Natural killer cell (primary cell): ENCODE results near the gene CPEB3. TPM values are rescaled to one million over a fixed set of nuclear protein-coding genes. Genes with fewer than 3 reads are reported as not detected.

ENCODE experiments used
- ATAC-seq, 3 donors: fragments of 150-1000 bp in 2 of 3; fragments of 200-7000 bp in 1 of 3; cut with Tn5 transposase; 1 replicate in 1 of 3; 2 replicates in 2 of 3; pipeline ENCODE4 v1.10.0; 2021; ENCODE audit warnings: mild to moderate bottlenecking in 2 of 3, moderate library complexity in 2 of 3
- DNase-seq, 2 donors: peaks; one replicate each; pipeline versions ENCODE4 v3.0.0 to v3.0.0-alpha.2; 2013 to 2021; ENCODE audit warnings: mixed read lengths in 1 of 2
- H3K27ac ChIP-seq: one replicate; pipeline ENCODE4 v1.5.1; 2013; ENCODE audit warnings: mild to moderate bottlenecking, low read length
- H3K27me3 ChIP-seq: one replicate; pipeline ENCODE4 v1.6.1; 2013; ENCODE audit warnings: low read length; ENCODE audit not compliant: control insufficient read depth, insufficient read depth
- H3K36me3 ChIP-seq: one replicate; pipeline ENCODE4 v1.6.1; 2013; ENCODE audit warnings: low read length; ENCODE audit not compliant: control insufficient read depth, insufficient read depth
- H3K4me1 ChIP-seq: one replicate; pipeline ENCODE4 v1.6.1; 2013; ENCODE audit warnings: low read length; ENCODE audit not compliant: control insufficient read depth, insufficient read depth
- H3K4me3 ChIP-seq: one replicate; pipeline ENCODE4 v1.5.1; 2013; ENCODE audit warnings: low read length
- H3K9me3 ChIP-seq: one replicate; pipeline ENCODE4 v1.6.1; 2013; ENCODE audit warnings: low read length; ENCODE audit not compliant: control insufficient read depth, insufficient read depth
- H3K27ac Mint-ChIP-seq, 2 donors: one replicate each; pipeline ENCODE4 v1.8.0; 2022; ENCODE audit warnings: mild to moderate bottlenecking in 2 of 2, mixed read lengths in 2 of 2, moderate library complexity in 1 of 2
- H3K27me3 Mint-ChIP-seq, 2 donors: one replicate each; pipeline ENCODE4 v1.8.0; 2022; ENCODE audit warnings: low read depth in 2 of 2, mixed read lengths in 2 of 2
- H3K36me3 Mint-ChIP-seq: one replicate; pipeline ENCODE4 v1.8.0; 2022; ENCODE audit warnings: mixed read lengths
- H3K4me1 Mint-ChIP-seq, 2 donors: one replicate each; pipeline ENCODE4 v1.8.0; 2022; ENCODE audit warnings: mixed read lengths in 2 of 2
- H3K4me3 Mint-ChIP-seq: one replicate; pipeline ENCODE4 v1.8.0; 2022; ENCODE audit warnings: mild to moderate bottlenecking, moderate library complexity, mixed read lengths
- H3K9me3 Mint-ChIP-seq, 2 donors: one replicate each; pipeline ENCODE4 v1.8.0; 2022; ENCODE audit warnings: mixed read lengths in 2 of 2
- CTCF ChIP-seq: fragments of 200-600 bp; IDR thresholded peaks from one replicate; pipeline ENCODE4 v1.8.0; 2022; ENCODE audit warnings: antibody characterized with exemption
- WGBS: methylation state at CpG from one replicate; pipeline ENCODE4 v1.1.7; 2013; ENCODE audit warnings: missing lambda C conversion rate; ENCODE audit not compliant: insufficient coverage; 5-methylcytosine and 5-hydroxymethylcytosine counted together
- intact Hi-C: fragments of 100-400 bp; cut with micrococcal nuclease; formaldehyde crosslinking; loops from one replicate; pipeline ENCODE4 v1.14.2; 2022
- total RNA-seq, 4 donors: library from RNA; stranded (reverse); fragments of 120-200 nt in 1 of 4; gene quantifications; one replicate each; pipeline versions ENCODE4 v1.2.3 to v1.2.4, GENCODE V29; 2013 to 2022

CPEB3 gene
- total RNA-seq, 3 donors from 2014 or later (not counting 1 experiment from before 2014, with no cell fraction given), result 3.6 to 6.9 (median 5.4) TPM

- no peaks in the 10 kb centered on the region for H3K27me3 ChIP-seq
- ATAC-seq (no peak), DNase-seq (no peak)
- no peak overlapping the region for H3K27ac ChIP-seq
- H3K36me3 ChIP-seq, result no peaks in the 10 kb centered on the region
- H3K4me1 Mint-ChIP-seq, result no peaks in the 10 kb centered on the region
- H3K4me3 ChIP-seq, result no peak overlapping the region
- WGBS, result no CpG with 5 or more reads among the region's 2 CpGs
- no peaks in the 10 kb centered on the region for H3K9me3 ChIP-seq
- H3K27me3 Mint-ChIP-seq, result no peaks in the 10 kb centered on the region
- H3K36me3 Mint-ChIP-seq, result no peaks in the 10 kb centered on the region
- intact Hi-C loops, result no loop called here
- H3K27ac Mint-ChIP-seq, result no peak overlapping the region
- H3K4me1 ChIP-seq, result no peaks in the 10 kb centered on the region
- H3K4me3 Mint-ChIP-seq, result no peak overlapping the region
- no peak for TF ChIP-seq CTCF
- no peaks in the 10 kb centered on the region for H3K9me3 Mint-ChIP-seq
Observed at GRCh38 chr10:92162541-92162940, 128.3 kb downstream of the CPEB3 start.

- no peaks in the 10 kb centered on the region for H3K27me3 Mint-ChIP-seq
- no peak overlapping the region for H3K27ac ChIP-seq
- no peaks in the 10 kb centered on the region for H3K36me3 Mint-ChIP-seq
- no peak for TF ChIP-seq CTCF
- H3K4me3 ChIP-seq, result no peak overlapping the region
- ATAC-seq (no peak), DNase-seq (no peak)
- no peak overlapping the region for H3K27ac Mint-ChIP-seq
- H3K4me3 Mint-ChIP-seq, result no peak overlapping the region
- H3K4me1 Mint-ChIP-seq, result no peaks in the 10 kb centered on the region
- H3K36me3 ChIP-seq, result no peaks in the 10 kb centered on the region
- H3K4me1 ChIP-seq, result no peaks in the 10 kb centered on the region
- no peaks in the 10 kb centered on the region for H3K9me3 ChIP-seq
- 97% methylated on average over 7 of the region's 8 CpGs for WGBS
- H3K9me3 Mint-ChIP-seq, result no peaks in the 10 kb centered on the region
- no peaks in the 10 kb centered on the region for H3K27me3 ChIP-seq
- intact Hi-C loops, result no loop called here
Observed at GRCh38 chr10:92156874-92157773, 133.8 kb downstream of the CPEB3 start.

- intact Hi-C loops, result no loop called here
- ATAC-seq, result no peak
- no peak for TF ChIP-seq CTCF
- H3K4me1 ChIP-seq, result no peaks in the 10 kb centered on the region
- Mint-ChIP-seq H3K4me1 (peaks cover 0 to 7% of the 10 kb centered on the region in 2 donors), H3K9me3 (no peaks in the 10 kb centered on the region), H3K27me3 (no peaks in the 10 kb centered on the region), H3K27ac (no peak overlapping the region), H3K36me3 (no peaks in the 10 kb centered on the region), H3K4me3 (no peak overlapping the region)
- H3K9me3 ChIP-seq, result no peaks in the 10 kb centered on the region
- H3K4me3 ChIP-seq, result no peak overlapping the region
- H3K27me3 ChIP-seq, result no peaks in the 10 kb centered on the region
- no peak for DNase-seq
- no peak overlapping the region for H3K27ac ChIP-seq
- no peaks in the 10 kb centered on the region for H3K36me3 ChIP-seq
Observed at GRCh38 chr10:92150823-92151222, 140.1 kb downstream of the CPEB3 start.

- H3K4me3 ChIP-seq, result no peak overlapping the region
Observed at GRCh38 chr10:92149261-92149660, 141.6 kb downstream of the CPEB3 start.

More at GRCh38 chr10:92149261-92149660, 141.6 kb downstream of the CPEB3 start:
- no peaks in the 10 kb centered on the region for H3K9me3 Mint-ChIP-seq
- Histone ChIP-seq H3K27me3 (no peaks in the 10 kb centered on the region), H3K4me1 (no peaks in the 10 kb centered on the region), H3K36me3 (no peaks in the 10 kb centered on the region), H3K27ac (no peak overlapping the region), H3K9me3 (no peaks in the 10 kb centered on the region)
- no peaks in the 10 kb centered on the region for H3K27me3 Mint-ChIP-seq
- intact Hi-C loops, result no loop called here
- no peak for ATAC-seq
- H3K4me1 Mint-ChIP-seq, result peaks cover 0 to 10% of the 10 kb centered on the region in 2 donors
- no peak overlapping the region for H3K27ac Mint-ChIP-seq
- 67% methylated on average over 1 of the region's 1 CpG for WGBS
- no peak for TF ChIP-seq CTCF
- no peak overlapping the region for H3K4me3 Mint-ChIP-seq
- no peak for DNase-seq
- no peaks in the 10 kb centered on the region for H3K36me3 Mint-ChIP-seq
